HCT116 (cell line): ENCODE measurements around the gene F2R.

Source experiments
- ATF3 ChIP-seq: IDR thresholded peaks from 2 replicates; pipeline ENCODE4 v1.6.1; 2012
- CTCF ChIP-seq, 3 experiments: fragments of 200-600 bp in 1 of 3; sonication (generic) in 1 of 3; IDR thresholded peaks in 2 of 3; conservative IDR thresholded peaks in 1 of 3; 2 replicates each; pipeline ENCODE4 v1.5.1; 2012 to 2017; ENCODE audit warnings: low read depth in 2 of 3, low read length in 2 of 3, antibody characterized with exemption in 1 of 3, borderline replicate concordance in 1 of 3, control low read depth in 1 of 3, mild to moderate bottlenecking in 1 of 3, mixed read lengths in 1 of 3, mixed run types in 1 of 3, moderate library complexity in 1 of 3; ENCODE audit not compliant: insufficient read depth in 1 of 3
- EGR1 ChIP-seq: IDR thresholded peaks from 2 replicates; pipeline ENCODE4 v1.6.1; 2012; ENCODE audit warnings: low read depth
- EZH2 ChIP-seq: fragments of 200-600 bp; sonication (generic); IDR thresholded peaks from 2 replicates; pipeline ENCODE4 v1.6.1; 2017; ENCODE audit warnings: antibody characterized with exemption, mixed run types
- EZH2phosphoT487 ChIP-seq: fragments of 200-600 bp; IDR thresholded peaks from 2 replicates; pipeline ENCODE4 v1.6.1; 2018; ENCODE audit warnings: antibody characterized with exemption, borderline replicate concordance
- FOSL1 ChIP-seq: IDR thresholded peaks from 2 replicates; pipeline ENCODE4 v1.6.1; 2012; ENCODE audit warnings: low read depth
- JUND ChIP-seq: IDR thresholded peaks from 2 replicates; pipeline ENCODE4 v1.6.1; 2012
- POLR2A ChIP-seq: IDR thresholded peaks from 2 replicates; pipeline ENCODE4 v1.7.0; 2011; ENCODE audit warnings: borderline replicate concordance; ENCODE audit not compliant: insufficient read depth, insufficient read length; ENCODE audit errors: extremely low read depth
- POLR2AphosphoS5 ChIP-seq: IDR thresholded peaks from 2 replicates; pipeline ENCODE4 v1.6.1; 2011; ENCODE audit warnings: mild to moderate bottlenecking, low read depth, low read length, moderate library complexity
- SIN3A ChIP-seq: IDR thresholded peaks from 2 replicates; pipeline ENCODE4 v1.6.1; 2012; ENCODE audit warnings: low read depth
- YY1 ChIP-seq: IDR thresholded peaks from 2 replicates; pipeline ENCODE4 v1.6.1; 2011; ENCODE audit warnings: low read length, low read depth, moderate library complexity, mild to moderate bottlenecking; ENCODE audit not compliant: insufficient replicate concordance; ENCODE audit errors: extremely low read depth
- ZBTB33 ChIP-seq: IDR thresholded peaks from 2 replicates; pipeline ENCODE4 v1.6.1; 2011; ENCODE audit warnings: mild to moderate bottlenecking, low read length, moderate library complexity; ENCODE audit not compliant: insufficient replicate concordance; ENCODE audit errors: extremely low read depth
- ZFX ChIP-seq: fragments of 450-650 bp; IDR thresholded peaks from 2 replicates; pipeline ENCODE4 v1.6.1; 2017
- ZNF274 ChIP-seq: fragments of 200-500 bp; sonication (Bioruptor generic); IDR thresholded peaks from 2 replicates; pipeline ENCODE4 v1.6.1; 2014; ENCODE audit warnings: mild to moderate bottlenecking, low read depth, low read length, inconsistent platforms

- TF ChIP-seq POLR2AphosphoS5 (no peak), ZFX (no peak), ATF3 (no peak), EZH2phosphoT487 (no peak), CTCF (IDR thresholded peaks at IDR 0.05 in 2 of 3, conservative IDR thresholded peaks at IDR 0.05 in 1 of 3; ENCODE audit: borderline replicate concordance in 1 of 3, insufficient read depth in 1 of 3, low read depth in 2 of 3, low read length in 2 of 3) (no peak), YY1 (no peak), SIN3A (no peak), EGR1 (no peak), ZBTB33 (no peak), JUND (no peak), ZNF274 (no peak), EZH2 (no peak), FOSL1 (no peak), POLR2A (no peak)
These were observed 1.0 kb upstream of the F2R start for GRCh38 chr5:76714751-76715485.
